Neuronal stem cell (in vitro differentiated cells): ENCODE results near the gene DSC2.

Experiments used
- DNase-seq: peaks from one replicate; pipeline ENCODE4 v3.0.0-alpha.2; 2013; ENCODE audit warnings: low spot score
- H2AFZ ChIP-seq: one replicate; pipeline ENCODE4 v1.6.1; 2013; ENCODE audit warnings: mild to moderate bottlenecking, low read length, inconsistent platforms
- H2AK5ac ChIP-seq: 2 replicates; pipeline ENCODE4 v1.6.1; 2013; ENCODE audit warnings: low read depth, mild to moderate bottlenecking, inconsistent platforms, low read length, moderate library complexity, mixed read lengths
- H2BK120ac ChIP-seq: 2 replicates; pipeline ENCODE4 v1.6.1; 2013; ENCODE audit warnings: low read depth, mild to moderate bottlenecking, inconsistent platforms, low read length, moderate library complexity, mixed read lengths
- H2BK12ac ChIP-seq: one replicate; pipeline ENCODE4 v1.6.1; 2013; ENCODE audit warnings: low read length, inconsistent platforms
- H2BK15ac ChIP-seq: 2 replicates; pipeline ENCODE4 v1.6.1; 2013; ENCODE audit warnings: mild to moderate bottlenecking, low read length, inconsistent platforms, mixed read lengths
- H2BK5ac ChIP-seq: one replicate; pipeline ENCODE4 v1.6.1; 2013; ENCODE audit warnings: inconsistent platforms, mild to moderate bottlenecking, low read length, moderate library complexity
- H3K14ac ChIP-seq: one replicate; pipeline ENCODE4 v1.6.1; 2013; ENCODE audit warnings: low read length, inconsistent platforms
- H3K18ac ChIP-seq: 2 replicates; pipeline ENCODE4 v1.6.1; 2013; ENCODE audit warnings: low read length, inconsistent platforms
- H3K23ac ChIP-seq: 2 replicates; pipeline ENCODE4 v1.6.1; 2013; ENCODE audit warnings: low read depth, mild to moderate bottlenecking, mixed read lengths, low read length, inconsistent platforms; ENCODE audit not compliant: poor library complexity
- H3K27ac ChIP-seq: replicated peaks from 3 replicates; pipeline ENCODE4 v1.5.1; 2013; ENCODE audit warnings: low read length, inconsistent platforms
- H3K27me3 ChIP-seq, 3 experiments: 2 replicates each; pipeline ENCODE4 v1.6.1; 2013; ENCODE audit warnings: low read length in 3 of 3, mild to moderate bottlenecking in 2 of 3, inconsistent platforms in 1 of 3, low read depth in 1 of 3, mixed read lengths in 1 of 3, moderate library complexity in 1 of 3; ENCODE audit not compliant: control insufficient read depth in 3 of 3, insufficient read depth in 3 of 3
- H3K36me3 ChIP-seq, 2 donors: replicated peaks in 1 of 2; 2 replicates each; pipeline ENCODE4 v1.6.1; 2013; ENCODE audit warnings: low read length in 2 of 2; ENCODE audit not compliant: control insufficient read depth in 2 of 2, insufficient read depth in 2 of 2
- H3K4ac ChIP-seq: 2 replicates; pipeline ENCODE4 v1.6.1; 2013; ENCODE audit warnings: inconsistent platforms, mild to moderate bottlenecking, low read length, moderate library complexity
- H3K4me1 ChIP-seq, 2 donors: 1 replicate in 1 of 2; 2 replicates in 1 of 2; pipeline ENCODE4 v1.6.1; 2013; ENCODE audit warnings: low read length in 2 of 2, low read depth in 1 of 2; ENCODE audit not compliant: control insufficient read depth in 2 of 2, insufficient read depth in 1 of 2
- H3K4me2 ChIP-seq: one replicate; pipeline ENCODE4 v1.6.1; 2013; ENCODE audit warnings: mild to moderate bottlenecking, low read length, inconsistent platforms; ENCODE audit not compliant: insufficient read depth, poor library complexity, severe bottlenecking
- H3K4me3 ChIP-seq, 2 donors: 2 replicates each; pipeline ENCODE4 v1.5.1; 2013; ENCODE audit warnings: low read length in 2 of 2, mild to moderate bottlenecking in 2 of 2, inconsistent platforms in 1 of 2, moderate library complexity in 1 of 2
- H3K79me1 ChIP-seq: one replicate; pipeline ENCODE4 v1.6.1; 2013; ENCODE audit warnings: low read depth, mild to moderate bottlenecking, inconsistent platforms, low read length, moderate library complexity
- H3K9ac ChIP-seq: one replicate; pipeline ENCODE4 v1.6.1; 2013; ENCODE audit warnings: mild to moderate bottlenecking, low read depth, low read length, inconsistent platforms; ENCODE audit not compliant: poor library complexity
- H3K9me3 ChIP-seq, 2 donors: replicated peaks in 1 of 2; 2 replicates each; pipeline versions ENCODE3 to v1.6.1; 2013; ENCODE audit warnings: low read length in 2 of 2, mild to moderate bottlenecking in 2 of 2, inconsistent platforms in 1 of 2, low read depth in 1 of 2, mixed read lengths in 1 of 2, moderate library complexity in 1 of 2; ENCODE audit not compliant: control insufficient read depth in 2 of 2, insufficient read depth in 1 of 2
- H4K8ac ChIP-seq: one replicate; pipeline ENCODE4 v1.6.1; 2013; ENCODE audit warnings: low read depth, mild to moderate bottlenecking, inconsistent platforms, low read length, moderate library complexity
- H4K91ac ChIP-seq: one replicate; pipeline ENCODE4 v1.6.1; 2013; ENCODE audit warnings: low read length, low read depth, mild to moderate bottlenecking, inconsistent platforms; ENCODE audit not compliant: poor library complexity
- WGBS, 2 donors: extraction: QIAGEN DNeasy Blood & Tissue Kit; methylation state at CpG; one replicate each; pipeline ENCODE4 v1.1.7; 2013; ENCODE audit warnings: missing lambda C conversion rate in 2 of 2, mixed read lengths in 1 of 2; ENCODE audit not compliant: insufficient read length in 2 of 2, insufficient replicate concordance in 1 of 2; ENCODE audit errors: extremely low coverage in 2 of 2; 5-methylcytosine and 5-hydroxymethylcytosine counted together

DSC2 gene

DNA sequence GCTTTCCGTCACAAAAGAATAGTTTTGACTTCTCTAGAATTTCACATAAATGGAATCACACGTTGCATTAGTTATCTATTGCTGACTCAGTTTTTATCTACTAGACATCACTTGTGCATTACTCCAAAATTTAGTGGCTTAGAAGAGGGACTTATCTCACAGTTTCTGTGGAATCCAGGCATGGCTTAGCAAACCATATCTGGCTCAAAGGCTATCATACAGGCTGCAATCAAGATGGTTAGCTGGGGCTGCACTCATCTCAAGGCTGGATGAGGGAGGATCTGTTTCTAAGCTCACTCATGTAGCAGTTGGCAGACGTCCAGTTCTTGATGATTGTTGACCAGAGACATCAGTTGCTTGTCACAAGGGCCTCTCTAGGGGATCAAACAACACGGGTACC is 53.0 kb downstream of the DSC2 start:
- Histone ChIP-seq H4K91ac (no peak overlapping the region), H2BK15ac (no peak overlapping the region), H3K36me3 (no peaks in the 10 kb centered on the region), H2AFZ (no peak overlapping the region), H3K4me3 (no peak overlapping the region), H3K18ac (no peak overlapping the region), H3K79me1 (no peaks in the 10 kb centered on the region), H3K9me3 (peaks cover 0 to 10% of the 10 kb centered on the region in 2 donors), H4K8ac (no peak overlapping the region), H2AK5ac (no peak overlapping the region), H3K14ac (no peak overlapping the region), H3K4me1 (peaks cover 0 to 5% of the 10 kb centered on the region in 2 donors), H3K27me3 (peaks cover 0 to 35% (median 3%) of the 10 kb centered on the region in 3 experiments), H2BK5ac (no peak overlapping the region), H3K4me2 (no peak overlapping the region), H3K27ac (no peak overlapping the region), H3K9ac (no peak overlapping the region), H2BK12ac (no peak overlapping the region), H3K23ac (no peak overlapping the region), H3K4ac (no peak overlapping the region), H2BK120ac (no peak overlapping the region)
- DNase-seq = no peak
- WGBS, 2 donors = no CpG with 5 or more reads among the region's 4 CpGs

DNA sequence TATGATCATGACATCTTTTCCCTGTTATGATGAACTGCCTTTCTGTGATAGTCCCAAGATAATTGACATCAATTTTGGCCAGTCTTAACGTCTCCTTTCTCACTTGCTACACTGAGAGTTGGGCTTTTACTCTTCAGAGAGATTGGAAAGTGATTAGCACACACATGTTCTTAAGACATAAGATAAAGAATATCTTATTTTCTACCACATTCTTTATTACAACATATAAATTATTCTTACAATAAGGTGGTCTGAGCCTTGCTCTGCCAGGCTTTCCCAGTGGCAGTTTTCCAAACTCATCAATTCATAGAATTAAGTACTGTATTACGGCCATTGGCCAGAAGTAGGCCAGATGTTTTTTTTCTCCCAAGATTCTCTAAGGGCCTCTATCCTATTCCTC is 54.0 kb downstream of the DSC2 start:
- Histone ChIP-seq H3K4me3 (no peak overlapping the region), H2BK15ac (no peak overlapping the region), H3K9me3 (peaks cover 0 to 15% of the 10 kb centered on the region in 2 donors), H2AFZ (no peak overlapping the region), H3K27ac (no peak overlapping the region), H2BK120ac (no peak overlapping the region), H3K4me1 (no peaks in the 10 kb centered on the region), H3K79me1 (no peaks in the 10 kb centered on the region), H3K4me2 (no peak overlapping the region), H3K36me3 (no peaks in the 10 kb centered on the region), H4K91ac (no peak overlapping the region), H3K9ac (no peak overlapping the region), H4K8ac (no peak overlapping the region), H3K18ac (no peak overlapping the region), H3K14ac (no peak overlapping the region), H3K27me3 (peaks cover 0 to 45% (median 13%) of the 10 kb centered on the region in 3 experiments), H2BK5ac (no peak overlapping the region), H3K4ac (no peak overlapping the region), H3K23ac (no peak overlapping the region), H2AK5ac (no peak overlapping the region), H2BK12ac (no peak overlapping the region)
- no peak for DNase-seq
- no CpG with 5 or more reads among the region's 2 CpGs for WGBS, 2 donors

DNA sequence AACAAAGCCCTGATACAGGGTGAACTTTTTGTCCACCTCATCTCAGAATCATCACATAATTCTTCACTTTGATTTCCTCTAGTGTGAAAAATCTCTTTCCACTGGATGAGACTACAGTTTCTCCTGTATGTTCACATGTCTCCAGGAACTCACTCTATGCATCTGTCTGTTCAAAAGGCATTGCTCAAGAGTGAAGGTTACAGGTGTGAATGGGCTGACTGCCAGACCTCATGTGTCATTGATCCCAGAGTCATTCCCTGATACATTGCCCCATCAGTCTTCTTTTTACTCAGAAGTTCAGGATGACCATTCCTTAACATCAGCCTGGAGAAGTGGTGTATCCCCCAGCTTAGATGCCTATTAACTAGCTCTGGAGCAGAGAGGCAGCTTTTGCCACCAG is 55.3 kb downstream of the DSC2 start:
- no peak overlapping the region for H2BK120ac ChIP-seq
- no peak overlapping the region for H2AK5ac ChIP-seq
- H2AFZ ChIP-seq = no peak overlapping the region
- H4K91ac ChIP-seq = no peak overlapping the region
- no peaks in the 10 kb centered on the region for H3K36me3 ChIP-seq
- no peak overlapping the region for H3K4ac ChIP-seq
- H3K79me1 ChIP-seq = no peaks in the 10 kb centered on the region
- no peak overlapping the region for H2BK15ac ChIP-seq
- no peak overlapping the region for H3K4me2 ChIP-seq
- no peak overlapping the region for H3K14ac ChIP-seq
- no peak overlapping the region for H3K18ac ChIP-seq
- H3K9me3 ChIP-seq = peaks cover 0 to 20% of the 10 kb centered on the region in 2 donors
- H2BK12ac ChIP-seq = no peak overlapping the region
- H3K27ac ChIP-seq = no peak overlapping the region
- H3K23ac ChIP-seq = no peak overlapping the region
- H3K4me1 ChIP-seq = no peaks in the 10 kb centered on the region
- H4K8ac ChIP-seq = no peak overlapping the region
- H2BK5ac ChIP-seq = no peak overlapping the region
- DNase-seq = no peak
- no peak overlapping the region for H3K9ac ChIP-seq
- H3K27me3 ChIP-seq = peaks cover 2 to 58% (median 25%) of the 10 kb centered on the region in 3 experiments
- H3K4me3 ChIP-seq = no peak overlapping the region

DNA sequence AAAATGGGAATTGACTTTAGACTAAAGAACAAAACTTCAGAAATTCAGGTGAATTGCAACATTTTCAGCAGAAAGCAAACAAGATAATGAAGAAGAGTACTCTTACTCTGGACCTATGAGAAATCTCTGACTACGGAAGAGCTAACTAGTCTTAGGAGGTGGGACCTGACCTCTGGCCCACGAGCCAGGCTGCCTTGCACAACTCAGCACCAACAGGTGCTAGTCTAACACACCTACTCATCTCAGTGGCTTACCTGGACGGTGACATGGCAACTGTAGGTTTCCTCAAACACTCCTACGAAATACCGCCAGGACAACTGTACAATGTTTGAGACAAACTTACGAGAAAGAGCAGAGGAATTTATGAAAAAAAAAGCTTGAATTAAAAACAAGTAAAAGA is 56.6 kb downstream of the DSC2 start:
- Histone ChIP-seq H3K36me3 (no peaks in the 10 kb centered on the region), H3K27ac (no peak overlapping the region), H3K9ac (no peak overlapping the region), H3K79me1 (no peaks in the 10 kb centered on the region), H2BK5ac (no peak overlapping the region), H2AK5ac (no peak overlapping the region), H3K9me3 (peaks cover 0 to 23% of the 10 kb centered on the region in 2 donors), H2BK15ac (no peak overlapping the region), H3K4me2 (no peak overlapping the region), H3K27me3 (peaks cover 6 to 68% (median 38%) of the 10 kb centered on the region in 3 experiments), H4K8ac (no peak overlapping the region), H3K4me1 (peaks cover 0 to 2% of the 10 kb centered on the region in 2 donors), H2BK12ac (no peak overlapping the region), H3K4me3 (no peak overlapping the region), H3K23ac (no peak overlapping the region), H4K91ac (no peak overlapping the region), H2AFZ (no peak overlapping the region), H2BK120ac (no peak overlapping the region), H3K18ac (no peak overlapping the region), H3K14ac (no peak overlapping the region), H3K4ac (no peak overlapping the region)
- DNase-seq = no peak
- no CpG with 5 or more reads among the region's 6 CpGs for WGBS, 2 donors
